Measurements from ENCODE around the gene CD247. TPM values are rescaled to one million over a fixed set of nuclear protein-coding genes. Genes with fewer than 3 reads are reported as not detected.

The CD247 gene
- total RNA-seq = under 1 TPM in 1 of 2 donors, not detected in 1; 0.96 TPM

DNA sequence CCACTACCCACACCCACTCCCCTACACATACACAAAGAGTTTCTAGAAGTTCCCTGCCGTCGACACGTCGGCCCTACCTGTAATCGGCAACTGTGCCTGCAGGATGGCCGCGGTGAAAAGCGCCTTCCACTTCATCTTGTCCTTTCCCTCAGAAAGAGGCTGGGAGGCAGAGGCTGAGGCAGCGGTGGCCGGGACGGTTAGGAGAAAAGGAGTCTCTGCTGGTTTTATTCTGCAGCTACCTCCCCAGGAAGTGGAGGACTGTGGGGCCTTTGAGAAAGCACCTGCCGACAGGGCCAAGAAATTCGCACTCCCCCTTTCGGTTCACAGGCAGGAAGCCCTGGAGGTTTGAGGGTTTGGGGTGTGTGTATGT lies at the start of gene CD247:
Gene CD247 (minus strand): TSS at position 199 of the 370 bp plus-strand sequence. CDS start 64 bp downstream, at position 135.
- intact Hi-C loops (cut with DNase I) = no loop called here
- H3K27me3 ChIP-seq (replicated peaks; ENCODE audit: insufficient read depth) = no peaks in the 10 kb centered on the region
- H3K4me3 ChIP-seq = no peak within 1 kb of the TSS
- H3K4me1 ChIP-seq (replicated peaks) = no peaks in the 10 kb centered on the region
- H3K9me3 ChIP-seq = no peaks in the 10 kb centered on the region
- H3K27ac ChIP-seq = no peak within 1 kb of the TSS
- no peak for DNase-seq (ENCODE audit: low spot score)
- TF ChIP-seq, protein P1, sequence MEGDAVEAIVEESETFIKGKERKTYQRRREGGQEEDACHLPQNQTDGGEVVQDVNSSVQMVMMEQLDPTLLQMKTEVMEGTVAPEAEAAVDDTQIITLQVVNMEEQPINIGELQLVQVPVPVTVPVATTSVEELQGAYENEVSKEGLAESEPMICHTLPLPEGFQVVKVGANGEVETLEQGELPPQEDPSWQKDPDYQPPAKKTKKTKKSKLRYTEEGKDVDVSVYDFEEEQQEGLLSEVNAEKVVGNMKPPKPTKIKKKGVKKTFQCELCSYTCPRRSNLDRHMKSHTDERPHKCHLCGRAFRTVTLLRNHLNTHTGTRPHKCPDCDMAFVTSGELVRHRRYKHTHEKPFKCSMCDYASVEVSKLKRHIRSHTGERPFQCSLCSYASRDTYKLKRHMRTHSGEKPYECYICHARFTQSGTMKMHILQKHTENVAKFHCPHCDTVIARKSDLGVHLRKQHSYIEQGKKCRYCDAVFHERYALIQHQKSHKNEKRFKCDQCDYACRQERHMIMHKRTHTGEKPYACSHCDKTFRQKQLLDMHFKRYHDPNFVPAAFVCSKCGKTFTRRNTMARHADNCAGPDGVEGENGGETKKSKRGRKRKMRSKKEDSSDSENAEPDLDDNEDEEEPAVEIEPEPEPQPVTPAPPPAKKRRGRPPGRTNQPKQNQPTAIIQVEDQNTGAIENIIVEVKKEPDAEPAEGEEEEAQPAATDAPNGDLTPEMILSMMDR (IDR thresholded peaks at IDR 0.05) = no peak
- TF ChIP-seq POLR2AphosphoS5 (IDR thresholded peaks at IDR 0.05) (no peak), POLR2A (IDR thresholded peaks at IDR 0.05) (no peak)
- no peaks in the 10 kb centered on the region for H3K36me3 ChIP-seq
- WGBS = 89% methylated on average over 14 of the region's 14 CpGs

- H3K27me3 ChIP-seq (replicated peaks; ENCODE audit: insufficient read depth) = no peaks in the 10 kb centered on the region
- intact Hi-C loops (cut with DNase I) = no loop called here
- 68% methylated on average over 5 of the region's 5 CpGs for WGBS
- TF ChIP-seq POLR2AphosphoS5 (IDR thresholded peaks at IDR 0.05) (no peak), POLR2A (IDR thresholded peaks at IDR 0.05) (no peak)
- TF ChIP-seq, protein P1 (IDR thresholded peaks at IDR 0.05) = no peak
- no peak overlapping the region for H3K4me3 ChIP-seq
- H3K36me3 ChIP-seq = no peaks in the 10 kb centered on the region
- H3K9me3 ChIP-seq = no peaks in the 10 kb centered on the region
- DNase-seq (ENCODE audit: low spot score) = no peak
- H3K27ac ChIP-seq = no peak overlapping the region
- peaks cover 7% of the 10 kb centered on the region for H3K4me1 ChIP-seq (replicated peaks)
Measured at GRCh38 chr1:167567663-167568062, 49.3 kb upstream of the CD247 start.

DNA sequence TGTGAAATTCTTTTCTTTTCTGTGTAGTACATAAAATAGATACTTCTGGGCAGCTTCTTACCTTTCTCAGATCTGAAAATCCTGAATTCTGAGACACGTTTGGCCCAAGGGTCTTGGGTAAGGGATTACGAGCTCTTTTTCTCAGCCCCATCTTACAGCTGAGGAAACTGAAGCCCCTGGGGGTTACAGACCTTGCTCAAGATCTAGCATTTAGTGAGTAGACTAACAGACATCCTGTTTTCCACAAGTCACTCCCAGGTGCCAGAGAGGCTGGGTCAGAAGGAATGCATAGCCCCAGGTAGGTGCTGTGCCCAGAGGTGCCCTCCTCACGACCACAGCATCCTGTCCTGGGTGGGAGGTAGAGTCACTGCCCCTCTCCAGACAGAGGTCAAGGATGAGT lies 48.4 kb upstream of the CD247 start:
- TF ChIP-seq POLR2A (IDR thresholded peaks at IDR 0.05) = no peak
- TF ChIP-seq POLR2AphosphoS5 (IDR thresholded peaks at IDR 0.05) = no peak
- TF ChIP-seq, protein P1 (IDR thresholded peaks at IDR 0.05) = no peak
- no peaks in the 10 kb centered on the region for H3K9me3 ChIP-seq
- 82% methylated on average over 3 of the region's 3 CpGs for WGBS
- H3K27ac ChIP-seq = no peak overlapping the region
- H3K27me3 ChIP-seq (replicated peaks; ENCODE audit: insufficient read depth) = no peaks in the 10 kb centered on the region
- H3K36me3 ChIP-seq = no peaks in the 10 kb centered on the region
- H3K4me1 ChIP-seq (replicated peaks) = peaks cover 7% of the 10 kb centered on the region
- DNase-seq (ENCODE audit: low spot score) = no peak
- intact Hi-C loops (cut with DNase I) = no loop called here
- H3K4me3 ChIP-seq = no peak overlapping the region

GRCh38 chr1:167565922-167566321 lies 47.6 kb upstream of the CD247 start:
- intact Hi-C loops (cut with DNase I) = no loop called here
- peaks cover 7% of the 10 kb centered on the region for H3K4me1 ChIP-seq (replicated peaks)
- H3K27me3 ChIP-seq (replicated peaks; ENCODE audit: insufficient read depth) = no peaks in the 10 kb centered on the region
- no peaks in the 10 kb centered on the region for H3K36me3 ChIP-seq
- WGBS = 81% methylated on average over 5 of the region's 5 CpGs
- no peaks in the 10 kb centered on the region for H3K9me3 ChIP-seq
- H3K27ac ChIP-seq = no peak overlapping the region
- no peak for TF ChIP-seq POLR2A (IDR thresholded peaks at IDR 0.05)
- TF ChIP-seq, protein P1 (IDR thresholded peaks at IDR 0.05) = no peak
- TF ChIP-seq POLR2AphosphoS5 (IDR thresholded peaks at IDR 0.05) = no peak
- no peak overlapping the region for H3K4me3 ChIP-seq
- DNase-seq (ENCODE audit: low spot score) = no peak

- no peak for DNase-seq (ENCODE audit: low spot score)
- H3K36me3 ChIP-seq = no peaks in the 10 kb centered on the region
- no peak for TF ChIP-seq POLR2AphosphoS5 (IDR thresholded peaks at IDR 0.05)
- TF ChIP-seq POLR2A (IDR thresholded peaks at IDR 0.05) = no peak
- TF ChIP-seq, protein P1 (IDR thresholded peaks at IDR 0.05) = no peak
- intact Hi-C loops (cut with DNase I) = no loop called here
- H3K9me3 ChIP-seq = no peaks in the 10 kb centered on the region
- peaks cover 7% of the 10 kb centered on the region for H3K4me1 ChIP-seq (replicated peaks)
- no peak overlapping the region for H3K27ac ChIP-seq
- WGBS = 76% methylated on average over 5 of the region's 5 CpGs
- no peak overlapping the region for H3K4me3 ChIP-seq
- no peaks in the 10 kb centered on the region for H3K27me3 ChIP-seq (replicated peaks; ENCODE audit: insufficient read depth)
Measured at GRCh38 chr1:167564612-167565270, 46.4 kb upstream of the CD247 start.

All from prostate gland (tissue), 2 donors.